Neural cell (in vitro differentiated cells): Measurements from ENCODE around the gene CSTF1.

Source experiments
- EZH2 ChIP-seq: fragments of 200-600, 300-800 bp; shearing (Covaris generic), sonication (generic); IDR thresholded peaks from 2 replicates; pipeline ENCODE4 v1.6.1; 2014; ENCODE audit warnings: antibody characterized with exemption, low read length, borderline replicate concordance, mild to moderate bottlenecking; ENCODE audit not compliant: insufficient read depth, poor library complexity, severe bottlenecking
- POLR2AphosphoS5 ChIP-seq: IDR thresholded peaks from 2 replicates; pipeline ENCODE4 v1.6.1; 2012
- SMC3 ChIP-seq: fragments of 450-650 bp; conservative IDR thresholded peaks from 2 replicates; pipeline ENCODE4 v1.6.1; 2014; ENCODE audit warnings: antibody characterized with exemption, mild to moderate bottlenecking, moderate library complexity; ENCODE audit not compliant: poor library complexity
- TAF1 ChIP-seq: IDR thresholded peaks from 2 replicates; pipeline ENCODE4 v1.6.1; 2012; ENCODE audit warnings: low read depth
- TF ChIP-seq, protein P1 (sequence below): IDR thresholded peaks from 2 replicates; pipeline ENCODE4 v1.6.1; 2012; ENCODE audit warnings: borderline replicate concordance
- TF ChIP-seq, protein P2 (sequence below): fragments of 450-650 bp; IDR thresholded peaks from 2 replicates; pipeline ENCODE4 v1.5.1; 2014; ENCODE audit warnings: antibody characterized with exemption, mild to moderate bottlenecking, moderate library complexity; ENCODE audit not compliant: poor library complexity, severe bottlenecking

- TF ChIP-seq, protein P1, sequence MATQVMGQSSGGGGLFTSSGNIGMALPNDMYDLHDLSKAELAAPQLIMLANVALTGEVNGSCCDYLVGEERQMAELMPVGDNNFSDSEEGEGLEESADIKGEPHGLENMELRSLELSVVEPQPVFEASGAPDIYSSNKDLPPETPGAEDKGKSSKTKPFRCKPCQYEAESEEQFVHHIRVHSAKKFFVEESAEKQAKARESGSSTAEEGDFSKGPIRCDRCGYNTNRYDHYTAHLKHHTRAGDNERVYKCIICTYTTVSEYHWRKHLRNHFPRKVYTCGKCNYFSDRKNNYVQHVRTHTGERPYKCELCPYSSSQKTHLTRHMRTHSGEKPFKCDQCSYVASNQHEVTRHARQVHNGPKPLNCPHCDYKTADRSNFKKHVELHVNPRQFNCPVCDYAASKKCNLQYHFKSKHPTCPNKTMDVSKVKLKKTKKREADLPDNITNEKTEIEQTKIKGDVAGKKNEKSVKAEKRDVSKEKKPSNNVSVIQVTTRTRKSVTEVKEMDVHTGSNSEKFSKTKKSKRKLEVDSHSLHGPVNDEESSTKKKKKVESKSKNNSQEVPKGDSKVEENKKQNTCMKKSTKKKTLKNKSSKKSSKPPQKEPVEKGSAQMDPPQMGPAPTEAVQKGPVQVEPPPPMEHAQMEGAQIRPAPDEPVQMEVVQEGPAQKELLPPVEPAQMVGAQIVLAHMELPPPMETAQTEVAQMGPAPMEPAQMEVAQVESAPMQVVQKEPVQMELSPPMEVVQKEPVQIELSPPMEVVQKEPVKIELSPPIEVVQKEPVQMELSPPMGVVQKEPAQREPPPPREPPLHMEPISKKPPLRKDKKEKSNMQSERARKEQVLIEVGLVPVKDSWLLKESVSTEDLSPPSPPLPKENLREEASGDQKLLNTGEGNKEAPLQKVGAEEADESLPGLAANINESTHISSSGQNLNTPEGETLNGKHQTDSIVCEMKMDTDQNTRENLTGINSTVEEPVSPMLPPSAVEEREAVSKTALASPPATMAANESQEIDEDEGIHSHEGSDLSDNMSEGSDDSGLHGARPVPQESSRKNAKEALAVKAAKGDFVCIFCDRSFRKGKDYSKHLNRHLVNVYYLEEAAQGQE = no peak
- TF ChIP-seq POLR2AphosphoS5 (no peak), TAF1 (no peak), EZH2 (no peak), SMC3 (no peak)
- TF ChIP-seq, protein P2, sequence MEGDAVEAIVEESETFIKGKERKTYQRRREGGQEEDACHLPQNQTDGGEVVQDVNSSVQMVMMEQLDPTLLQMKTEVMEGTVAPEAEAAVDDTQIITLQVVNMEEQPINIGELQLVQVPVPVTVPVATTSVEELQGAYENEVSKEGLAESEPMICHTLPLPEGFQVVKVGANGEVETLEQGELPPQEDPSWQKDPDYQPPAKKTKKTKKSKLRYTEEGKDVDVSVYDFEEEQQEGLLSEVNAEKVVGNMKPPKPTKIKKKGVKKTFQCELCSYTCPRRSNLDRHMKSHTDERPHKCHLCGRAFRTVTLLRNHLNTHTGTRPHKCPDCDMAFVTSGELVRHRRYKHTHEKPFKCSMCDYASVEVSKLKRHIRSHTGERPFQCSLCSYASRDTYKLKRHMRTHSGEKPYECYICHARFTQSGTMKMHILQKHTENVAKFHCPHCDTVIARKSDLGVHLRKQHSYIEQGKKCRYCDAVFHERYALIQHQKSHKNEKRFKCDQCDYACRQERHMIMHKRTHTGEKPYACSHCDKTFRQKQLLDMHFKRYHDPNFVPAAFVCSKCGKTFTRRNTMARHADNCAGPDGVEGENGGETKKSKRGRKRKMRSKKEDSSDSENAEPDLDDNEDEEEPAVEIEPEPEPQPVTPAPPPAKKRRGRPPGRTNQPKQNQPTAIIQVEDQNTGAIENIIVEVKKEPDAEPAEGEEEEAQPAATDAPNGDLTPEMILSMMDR = no peak
Measured at GRCh38 chr20:56353356-56353755, 39.1 kb upstream of the CSTF1 start.
